NCI-H146 treated with DMSO at 0.1 percent for 48 hours (cell line): ENCODE measurements around the gene PRSS53.

Experiments
- DNase-seq: peaks from one replicate; lab custom pipeline; 2025; ENCODE audit not compliant: unreplicated experiment; lab: John Stamatoyannopoulos, UW

The PRSS53 gene

GRCh38 chr16:31099860-31100638, 11.3 kb upstream of the PRSS53 start:
- DNase-seq, result no peak

DNA sequence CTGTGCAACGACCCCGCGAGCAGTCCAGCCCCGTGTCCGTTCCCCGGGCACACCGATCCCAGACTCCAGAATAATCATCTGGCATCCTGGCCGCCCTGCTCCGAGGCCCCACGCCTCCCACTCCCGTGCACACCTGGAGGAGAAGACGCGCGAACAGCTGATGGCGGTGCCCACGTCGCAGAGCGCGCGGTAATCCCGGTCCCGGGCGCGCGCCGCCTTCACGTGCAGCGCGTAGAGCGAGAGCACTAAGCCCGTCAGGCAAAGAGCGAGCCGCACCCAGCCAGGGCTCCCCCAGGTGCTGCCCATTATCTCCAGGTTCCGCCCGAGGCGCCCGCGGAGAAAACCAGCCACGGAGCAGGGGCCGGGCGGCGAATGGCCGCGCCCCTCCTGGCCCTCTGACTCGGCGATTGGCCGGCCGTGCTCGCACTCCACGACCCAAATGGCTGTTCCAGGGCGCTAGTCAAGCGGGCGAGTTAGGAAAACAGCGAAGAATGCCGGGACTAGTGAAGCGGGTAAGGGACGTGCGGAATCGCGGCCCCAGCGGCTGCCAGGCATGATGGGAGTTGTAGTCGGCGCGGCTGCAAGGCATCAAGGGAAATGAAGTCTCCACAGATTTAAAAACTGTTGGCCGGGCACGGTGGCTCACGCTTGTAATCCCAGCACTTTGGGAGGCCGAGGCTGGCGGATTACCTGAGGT, 5.8 kb upstream of the PRSS53 start, which contains the start of gene VKORC1:
VKORC1 (minus strand) TSS at position 374 of the 697 bp plus-strand sequence; CDS start at position 306, 68 bp downstream.
- DNase-seq, result peak; percentile 99

- peak; percentile 21 for DNase-seq
Observed at GRCh38 chr16:31094088-31094423, 5.3 kb upstream of the PRSS53 start.

- peak; percentile 52 for DNase-seq
Observed at GRCh38 chr16:31093132-31093703, 4.5 kb upstream of the PRSS53 start.

GRCh38 chr16:31092330-31092729, 3.6 kb upstream of the PRSS53 start:
- DNase-seq, result no peak

- no peak for DNase-seq
Observed at GRCh38 chr16:31090540-31090939, 1.8 kb upstream of the PRSS53 start.

DNA sequence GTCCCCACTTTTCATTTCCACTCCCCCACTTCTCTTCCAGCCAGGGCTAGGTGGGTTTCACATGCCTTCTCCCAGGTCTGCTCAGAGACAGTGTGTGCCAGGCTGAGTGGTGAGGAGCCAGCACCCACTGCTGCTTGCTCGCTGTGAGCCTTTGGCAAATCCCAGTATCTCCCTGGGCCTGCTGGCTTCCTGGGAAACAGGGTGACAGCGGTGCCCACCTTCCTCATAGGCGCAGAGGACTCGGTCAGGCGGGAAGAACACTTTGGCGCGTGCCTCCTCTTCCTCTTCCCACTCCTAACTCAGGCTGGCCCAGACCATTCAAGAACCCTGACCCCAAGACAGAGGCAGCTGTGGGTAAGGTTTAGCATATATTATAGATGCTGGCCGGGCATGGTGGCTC, 456 bp upstream of the PRSS53 start:
- no peak for DNase-seq

DNA sequence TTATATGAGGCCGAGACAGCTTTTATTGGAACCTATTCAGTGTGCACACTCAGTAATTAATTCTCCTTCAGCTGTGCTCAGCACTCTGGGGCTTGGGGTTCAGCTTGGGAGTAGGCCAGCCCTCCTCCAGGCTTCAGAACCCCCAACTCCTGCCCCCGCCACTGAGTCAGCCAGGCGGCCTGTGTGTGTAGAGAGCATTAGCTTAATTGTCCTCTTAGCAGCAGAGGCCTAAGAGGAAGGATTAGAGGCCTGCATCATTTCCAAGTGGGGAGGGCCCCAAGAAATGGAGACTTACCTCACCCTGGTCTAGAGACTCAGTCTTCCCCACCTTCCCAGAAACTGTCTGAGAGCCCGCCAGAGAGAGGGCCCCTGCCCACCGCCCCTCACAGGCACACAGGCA, 772 bp downstream of the PRSS53 start:
- DNase-seq, result no peak

DNA sequence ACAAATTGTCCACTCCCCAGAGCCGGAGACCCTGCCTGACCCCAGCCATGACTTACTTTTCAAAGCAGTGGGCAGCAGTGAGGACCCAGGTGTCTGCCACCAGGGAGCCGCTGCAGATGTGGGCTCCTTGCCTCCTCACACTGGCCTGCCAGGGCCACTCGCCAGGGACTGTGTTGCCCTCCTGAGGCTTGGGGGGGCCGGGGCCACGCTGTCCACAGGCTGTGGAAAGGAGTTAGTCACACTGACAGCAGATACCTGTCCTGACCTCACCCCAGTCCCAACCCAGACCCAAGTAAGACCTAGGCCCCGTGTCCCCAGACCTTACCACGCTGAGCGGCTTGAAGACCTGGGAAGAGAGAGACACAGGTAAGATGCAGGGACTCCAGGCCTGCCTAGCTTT, 1.3 kb downstream of the PRSS53 start:
- no peak for DNase-seq

- DNase-seq, result no peak
Observed at GRCh38 chr16:31086629-31086906, 2.2 kb downstream of the PRSS53 start.

- no peak for DNase-seq
Observed at GRCh38 chr16:31085873-31086628, 2.7 kb downstream of the PRSS53 start.

GRCh38 chr16:31085411-31085810, 3.3 kb downstream of the PRSS53 start:
- DNase-seq, result no peak

DNA sequence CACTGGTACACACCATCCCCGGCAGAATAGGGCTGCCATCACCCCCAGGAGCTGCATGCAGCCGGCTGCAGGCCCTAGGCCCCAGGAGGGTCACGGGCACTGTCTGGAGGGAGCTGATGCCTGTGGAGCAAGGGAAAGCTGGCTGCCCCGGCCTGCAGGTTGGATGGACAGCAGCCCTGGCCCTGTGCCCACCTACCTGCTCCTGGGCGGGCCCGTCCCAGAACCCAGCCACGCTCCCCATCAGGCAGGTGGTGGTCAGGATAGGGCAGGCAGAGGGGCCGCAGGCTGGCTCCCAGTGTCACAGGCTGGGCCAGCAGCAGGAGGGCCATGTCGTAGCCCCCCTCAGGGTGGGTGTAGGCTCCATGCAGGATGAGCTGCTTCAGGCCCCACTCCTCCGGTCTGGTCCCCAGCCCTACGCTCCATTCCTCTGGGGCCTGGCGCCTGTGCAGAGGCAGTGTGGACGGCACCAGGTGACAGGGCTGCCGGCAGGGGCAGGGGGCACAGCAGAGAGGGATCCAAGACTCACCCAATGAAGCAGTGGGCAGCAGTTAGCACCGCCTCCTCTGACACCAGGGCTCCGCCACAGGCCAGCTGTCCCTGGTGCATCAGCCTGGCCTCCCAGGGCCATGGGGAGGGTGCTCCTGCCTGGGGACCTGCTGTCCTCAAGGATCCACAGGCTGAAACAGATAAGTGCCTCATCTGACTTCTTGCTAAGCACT, 4.0 kb downstream of the PRSS53 start:
- no peak for DNase-seq

- DNase-seq, result no peak
Observed at GRCh38 chr16:31083981-31084380, 4.8 kb downstream of the PRSS53 start.

- no peak for DNase-seq
Observed at GRCh38 chr16:31083556-31083955, 5.2 kb downstream of the PRSS53 start.

DNA sequence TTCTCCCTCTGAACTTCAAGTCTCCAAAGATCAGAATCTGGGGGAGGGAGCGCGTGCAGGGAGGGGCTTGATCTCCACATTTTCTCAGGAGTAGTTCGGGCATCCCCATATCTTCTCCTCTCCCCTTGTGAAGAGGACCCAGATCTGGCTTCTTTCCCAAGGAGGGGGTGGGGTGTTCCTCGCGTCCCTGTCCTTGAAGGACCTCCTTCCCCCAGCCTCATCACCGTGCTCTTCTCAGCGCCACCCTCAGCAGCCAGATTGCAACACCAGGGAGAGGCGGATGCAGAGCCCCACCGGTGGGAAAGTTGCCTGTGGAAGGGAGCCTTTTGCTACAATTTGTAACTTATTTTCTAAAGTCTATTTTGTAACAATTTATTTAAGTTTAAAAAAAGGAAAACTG, 5.7 kb downstream of the PRSS53 start:
- no peak for DNase-seq

- DNase-seq, result no peak
Observed at GRCh38 chr16:31082368-31083045, 6.2 kb downstream of the PRSS53 start.

DNA sequence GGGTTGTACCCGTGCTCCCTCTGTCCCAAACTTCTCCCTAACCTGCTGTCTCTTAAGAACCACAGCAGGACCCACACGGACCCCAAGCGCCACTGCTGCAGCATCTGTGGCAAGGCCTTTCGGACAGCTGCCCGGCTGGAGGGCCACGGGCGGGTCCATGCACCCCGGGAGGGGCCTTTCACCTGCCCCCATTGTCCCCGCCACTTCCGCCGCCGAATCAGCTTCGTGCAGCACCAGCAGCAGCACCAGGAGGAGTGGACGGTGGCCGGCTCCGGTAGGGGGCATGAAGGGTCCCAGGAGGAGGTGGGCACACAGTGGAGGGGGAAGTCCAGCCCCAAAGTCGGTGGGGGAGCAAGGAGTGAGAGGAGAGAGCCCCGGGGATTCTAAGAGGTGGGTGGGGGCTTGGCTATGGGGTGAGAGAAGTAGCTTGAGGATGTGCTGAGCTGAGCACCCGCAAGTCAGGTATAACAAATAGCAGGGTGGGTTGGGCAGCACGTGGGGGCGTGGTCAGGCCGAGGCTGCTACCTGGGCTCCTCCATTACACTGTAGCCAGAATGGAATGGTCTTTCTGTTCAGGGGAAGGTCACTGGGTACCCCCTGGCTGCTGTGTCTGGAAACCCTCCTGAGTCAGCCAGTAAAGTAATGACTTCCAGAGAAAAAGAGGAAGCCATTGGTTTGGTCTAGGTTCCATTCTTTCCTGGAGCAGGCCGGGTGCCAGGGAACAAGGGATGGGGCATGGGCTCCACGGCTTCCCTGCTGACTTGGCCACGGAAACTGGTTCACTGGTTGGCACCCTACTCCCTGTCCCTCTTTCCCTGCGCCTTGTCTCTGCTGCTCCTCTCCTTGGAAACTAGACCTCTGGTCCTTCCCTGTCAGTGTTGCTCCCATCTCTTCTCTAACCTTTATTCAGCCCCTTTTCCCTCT, 7.1 kb downstream of the PRSS53 start:
- no peak for DNase-seq

DNA sequence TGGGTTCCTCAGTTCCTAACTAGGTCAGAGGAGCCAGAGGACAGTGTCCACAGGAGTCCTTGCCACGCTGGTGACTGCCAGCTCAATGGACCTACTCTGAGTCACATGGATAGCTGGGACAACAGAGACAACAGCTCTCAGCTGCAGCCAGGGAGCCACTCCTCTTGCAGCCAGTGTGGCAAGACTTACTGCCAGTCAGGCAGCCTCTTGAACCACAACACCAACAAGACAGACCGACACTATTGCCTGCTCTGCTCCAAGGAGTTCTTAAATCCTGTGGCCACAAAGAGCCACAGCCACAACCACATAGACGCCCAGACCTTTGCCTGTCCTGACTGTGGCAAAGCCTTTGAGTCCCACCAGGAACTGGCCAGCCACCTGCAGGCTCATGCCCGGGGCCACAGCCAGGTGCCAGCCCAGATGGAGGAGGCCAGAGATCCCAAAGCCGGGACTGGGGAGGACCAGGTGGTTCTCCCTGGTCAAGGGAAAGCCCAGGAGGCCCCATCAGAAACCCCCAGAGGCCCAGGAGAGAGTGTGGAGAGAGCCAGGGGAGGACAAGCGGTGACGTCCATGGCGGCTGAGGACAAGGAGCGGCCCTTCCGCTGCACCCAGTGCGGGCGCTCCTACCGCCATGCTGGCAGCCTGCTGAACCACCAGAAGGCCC, 7.9 kb downstream of the PRSS53 start:
- no peak for DNase-seq
